GM12878 (cell line): ENCODE results near the gene MIAT. TPM values are rescaled to one million over a fixed set of nuclear protein-coding genes. Genes with fewer than 3 reads are reported as not detected.

ENCODE experiments used
- ATAC-seq: fragments of 200-7000 bp; cut with Tn5 transposase; 3 replicates; pipeline ENCODE4 v1.9.1; 2020; ENCODE audit warnings: mild to moderate bottlenecking, moderate library complexity
- BruUV-seq: library from RNA; stranded (reverse); fragments of 400-500 nt; replicated peaks from 2 replicates; lab custom pipeline; 2021; lab: Mats Ljungman, UMichigan
- CTCF ChIA-PET: fragments of 300-600 bp; sonication (Branson Sonifier 250); formaldehyde crosslinking; extraction: SDS; loops from one replicate; lab custom pipeline; 2021; ENCODE audit warnings: inconsistent platforms; lab: Yijun Ruan, JAX
- POLR2A ChIA-PET: fragments of 350-600 bp; formaldehyde crosslinking; extraction: SDS; loops from one replicate; lab custom pipeline; 2021; ENCODE audit warnings: inconsistent platforms; lab: Charles Lee
- RAD21 ChIA-PET: fragments of 300-600 bp; sonication (Branson Sonifier 250); formaldehyde crosslinking; loops from one replicate; lab custom pipeline; 2023; ENCODE audit warnings: antibody characterized with exemption; ENCODE audit not compliant: unreplicated experiment; lab: Charles Lee
- SMC1A ChIA-PET: fragments of 300-600 bp; sonication (Branson Sonifier 250); formaldehyde crosslinking; loops from one replicate; lab custom pipeline; 2023; ENCODE audit not compliant: unreplicated experiment, uncharacterized antibody; lab: Charles Lee
- DNase-seq: peaks from one replicate; pipeline ENCODE4 v3.0.0-alpha.2; 2011; ENCODE audit warnings: low read depth, low spot score
- FAIRE-seq: peaks from 3 replicates; lab custom pipeline; 2011; peaks lifted over from hg19 to GRCh38; lab: Jason Lieb, UNC
- H2AFZ ChIP-seq: 2 replicates; pipeline ENCODE4 v1.6.0; 2011; ENCODE audit warnings: low read depth, low read length, control low read depth; ENCODE audit not compliant: control insufficient read depth
- H3K27ac ChIP-seq: 2 replicates; pipeline ENCODE4 v1.5.1; 2011; ENCODE audit warnings: control low read depth; ENCODE audit not compliant: control insufficient read depth, insufficient read depth
- H3K27me3 ChIP-seq, 2 experiments: replicated peaks in 1 of 2; 2 replicates each; pipeline versions ENCODE4 v1.6.0 to v1.6.1; 2011; ENCODE audit warnings: low read length in 1 of 2; ENCODE audit not compliant: control insufficient read depth in 2 of 2, insufficient read depth in 2 of 2
- H3K36me3 ChIP-seq, 2 experiments: 2 replicates each; pipeline ENCODE4 v1.5.1; 2011; ENCODE audit warnings: low read length in 1 of 2; ENCODE audit not compliant: control insufficient read depth in 2 of 2, insufficient read depth in 2 of 2
- H3K4me1 ChIP-seq: 2 replicates; pipeline ENCODE4 v1.6.1; 2011; ENCODE audit warnings: mild to moderate bottlenecking, low read length, moderate library complexity, mixed read lengths; ENCODE audit not compliant: control insufficient read depth, insufficient read depth
- H3K4me2 ChIP-seq: 2 replicates; pipeline ENCODE4 v1.6.0; 2011; ENCODE audit warnings: control low read depth; ENCODE audit not compliant: control insufficient read depth, insufficient read depth
- H3K4me3 ChIP-seq: fragments of 200-600 bp; sonication (generic); 2 replicates; pipeline ENCODE4 v1.5.1; 2016
- H3K79me2 ChIP-seq: 2 replicates; pipeline ENCODE4 v1.6.0; 2011; ENCODE audit warnings: low read length; ENCODE audit not compliant: control insufficient read depth, insufficient read depth
- H3K9ac ChIP-seq: 2 replicates; pipeline ENCODE4 v1.8.0; 2011; ENCODE audit warnings: low read length, control low read depth, mixed read lengths; ENCODE audit not compliant: control insufficient read depth, insufficient read depth
- H3K9me3 ChIP-seq: replicated peaks from 3 replicates; pipeline ENCODE4 v1.5.1; 2011; ENCODE audit warnings: mild to moderate bottlenecking, low read length; ENCODE audit not compliant: control insufficient read depth, insufficient read depth
- H4K20me1 ChIP-seq: 2 replicates; pipeline ENCODE4 v1.6.0; 2011; ENCODE audit not compliant: control insufficient read depth, insufficient read depth
- CEBPB ChIP-seq, 2 experiments: fragments of 150-350 bp in 1 of 2; IDR thresholded peaks; 2 replicates each; pipeline ENCODE4 v1.6.1; 2012 to 2014; ENCODE audit warnings: low read depth in 2 of 2, low read length in 2 of 2, borderline replicate concordance in 1 of 2, inconsistent platforms in 1 of 2
- EGR1 ChIP-seq, 2 experiments: IDR thresholded peaks; 1 replicate in 1 of 2; 2 replicates in 1 of 2; pipeline ENCODE4 v1.6.1; 2011 to 2012; ENCODE audit warnings: low read depth in 2 of 2, low read length in 2 of 2, borderline replicate concordance in 1 of 2, mild to moderate bottlenecking in 1 of 2, moderate library complexity in 1 of 2
- EP300 ChIP-seq, 2 experiments: fragments of 150-350 bp in 1 of 2; IDR thresholded peaks; 2 replicates each; pipeline ENCODE4 v1.6.1; 2011 to 2012; ENCODE audit warnings: low read depth in 2 of 2, low read length in 2 of 2, borderline replicate concordance in 1 of 2, improper control_type of control experiment in 1 of 2, inconsistent platforms in 1 of 2; ENCODE audit not compliant: control insufficient read depth in 1 of 2
- HCFC1 ChIP-seq: fragments of 150-350 bp; IDR thresholded peaks from 2 replicates; pipeline ENCODE4 v1.6.1; 2014; ENCODE audit warnings: low read length
- IKZF2 ChIP-seq, 2 experiments: fragments of 450-650 bp; IDR thresholded peaks; 2 replicates each; pipeline ENCODE4 v1.6.1; 2017; ENCODE audit warnings: mild to moderate bottlenecking in 2 of 2, moderate library complexity in 2 of 2
- KAT2A ChIP-seq: conservative IDR thresholded peaks from 2 replicates; pipeline ENCODE4 v1.6.1; 2011; ENCODE audit warnings: low read depth, low read length; ENCODE audit not compliant: control insufficient read depth
- MTA3 ChIP-seq: IDR thresholded peaks from 2 replicates; pipeline ENCODE4 v1.6.1; 2012; ENCODE audit warnings: low read length, inconsistent platforms, borderline replicate concordance
- MYB ChIP-seq: fragments of 150-350 bp; IDR thresholded peaks from 2 replicates; pipeline ENCODE4 v1.6.1; 2014; ENCODE audit warnings: mild to moderate bottlenecking, low read depth, low read length, borderline replicate concordance
- POLR2A ChIP-seq: IDR thresholded peaks from 2 replicates; pipeline ENCODE4 v1.6.1; 2011; ENCODE audit warnings: low read depth, mild to moderate bottlenecking, low read length
- POLR2AphosphoS2 ChIP-seq: IDR thresholded peaks from 2 replicates; pipeline ENCODE4 v1.6.1; 2011; ENCODE audit warnings: low read depth, mild to moderate bottlenecking, low read length, improper control_type of control experiment, moderate library complexity
- RAD51 ChIP-seq: fragments of 450-650 bp; IDR thresholded peaks from 2 replicates; pipeline ENCODE4 v1.6.1; 2016; ENCODE audit warnings: moderate library complexity, mild to moderate bottlenecking, inconsistent platforms
- SMAD5 ChIP-seq: IDR thresholded peaks from 2 replicates; pipeline ENCODE4 v1.6.1; 2016; ENCODE audit warnings: antibody characterized with exemption, low read depth
- SREBF1 ChIP-seq: IDR thresholded peaks from 2 replicates; pipeline ENCODE4 v1.6.1; 2012; ENCODE audit warnings: mild to moderate bottlenecking, low read length
- WRNIP1 ChIP-seq: IDR thresholded peaks from 2 replicates; pipeline ENCODE4 v1.6.1; 2011; ENCODE audit warnings: low read depth, low read length, improper control_type of control experiment, borderline replicate concordance
- YY1 ChIP-seq: IDR thresholded peaks from 2 replicates; pipeline ENCODE4 v1.6.1; 2011; ENCODE audit warnings: low read depth, mild to moderate bottlenecking, low read length
- ZSCAN29 ChIP-seq: fragments of 450-650 bp; IDR thresholded peaks from 2 replicates; pipeline ENCODE4 v1.6.1; 2017; ENCODE audit warnings: mild to moderate bottlenecking, moderate library complexity
- WGBS: methylation state at CpG from one replicate; pipeline ENCODE4 v1.1.6; 2016; ENCODE audit warnings: low lambda C conversion rate; ENCODE audit not compliant: insufficient replicate concordance, insufficient coverage; ENCODE audit errors: missing lambda C conversion rate; 5-methylcytosine and 5-hydroxymethylcytosine counted together
- in situ Hi-C: fragments of 300-500 bp; cut with MboI; formaldehyde crosslinking; loops from 9 replicates; pipeline ENCODE4 v1.14.3; 2018; ENCODE audit warnings: mixed read lengths
- intact Hi-C: fragments of 100-400 bp; cut with micrococcal nuclease; formaldehyde crosslinking; loops from one replicate; pipeline ENCODE4 v1.14.2; 2022; ENCODE audit not compliant: unreplicated experiment
- polyA plus RNA-seq, 11 experiments: library from polyadenylated mRNA; depleted of rRNA in 4 of 11; unstranded in 6 of 11; stranded (reverse) in 5 of 11; fragments of >200 nt; fragmentation: Nextera tagmentation in 4 of 11; fragmentation: Illumina TruSeq in 1 of 11; extraction: Ambion mirVana in 4 of 11; extraction: Trizol in 1 of 11; gene quantifications; 1 replicate in 1 of 11; 2 replicates in 10 of 11; pipeline versions ENCODE4 v1.2.1 to v1.2.3, GENCODE V29; 2011 to 2016; ENCODE audit warnings: inconsistent platforms in 2 of 11, missing spikeins in 2 of 11, low read depth in 1 of 11
- total RNA-seq, 4 experiments: library from RNA; depleted of rRNA in 3 of 4; stranded (reverse); fragments of >200 nt in 3 of 4; fragmentation: Illumina TruSeq in 1 of 4; extraction: Trizol in 1 of 4; gene quantifications; 2 replicates each; pipeline versions ENCODE4 v1.2.1 to v1.2.3, GENCODE V29; 2013 to 2021
- TF ChIP-seq, protein P1 (sequence below), 3 experiments: IDR thresholded peaks in 2 of 3; conservative IDR thresholded peaks in 1 of 3; 2 replicates each; pipeline ENCODE4 v1.5.1; 2011; ENCODE audit warnings: low read depth in 3 of 3, low read length in 3 of 3, mild to moderate bottlenecking in 3 of 3, control low read depth in 2 of 3, moderate library complexity in 2 of 3, inconsistent platforms in 1 of 3, mixed read lengths in 1 of 3; ENCODE audit not compliant: control insufficient read depth in 2 of 3, insufficient read depth in 1 of 3; ENCODE audit errors: extremely low read depth in 1 of 3
- TF ChIP-seq, protein P2 (sequence below): fragments of 450-650 bp; IDR thresholded peaks from 2 replicates; pipeline ENCODE4 v1.6.1; 2016; ENCODE audit warnings: mild to moderate bottlenecking

The MIAT gene
- total and polyA plus RNA-seq, 10 of the 15 experiments (the other 5 are each of a cell fraction or from before 2014, with no cell fraction given) = 0.39 to 13.7 (median 4.6) TPM

DNA sequence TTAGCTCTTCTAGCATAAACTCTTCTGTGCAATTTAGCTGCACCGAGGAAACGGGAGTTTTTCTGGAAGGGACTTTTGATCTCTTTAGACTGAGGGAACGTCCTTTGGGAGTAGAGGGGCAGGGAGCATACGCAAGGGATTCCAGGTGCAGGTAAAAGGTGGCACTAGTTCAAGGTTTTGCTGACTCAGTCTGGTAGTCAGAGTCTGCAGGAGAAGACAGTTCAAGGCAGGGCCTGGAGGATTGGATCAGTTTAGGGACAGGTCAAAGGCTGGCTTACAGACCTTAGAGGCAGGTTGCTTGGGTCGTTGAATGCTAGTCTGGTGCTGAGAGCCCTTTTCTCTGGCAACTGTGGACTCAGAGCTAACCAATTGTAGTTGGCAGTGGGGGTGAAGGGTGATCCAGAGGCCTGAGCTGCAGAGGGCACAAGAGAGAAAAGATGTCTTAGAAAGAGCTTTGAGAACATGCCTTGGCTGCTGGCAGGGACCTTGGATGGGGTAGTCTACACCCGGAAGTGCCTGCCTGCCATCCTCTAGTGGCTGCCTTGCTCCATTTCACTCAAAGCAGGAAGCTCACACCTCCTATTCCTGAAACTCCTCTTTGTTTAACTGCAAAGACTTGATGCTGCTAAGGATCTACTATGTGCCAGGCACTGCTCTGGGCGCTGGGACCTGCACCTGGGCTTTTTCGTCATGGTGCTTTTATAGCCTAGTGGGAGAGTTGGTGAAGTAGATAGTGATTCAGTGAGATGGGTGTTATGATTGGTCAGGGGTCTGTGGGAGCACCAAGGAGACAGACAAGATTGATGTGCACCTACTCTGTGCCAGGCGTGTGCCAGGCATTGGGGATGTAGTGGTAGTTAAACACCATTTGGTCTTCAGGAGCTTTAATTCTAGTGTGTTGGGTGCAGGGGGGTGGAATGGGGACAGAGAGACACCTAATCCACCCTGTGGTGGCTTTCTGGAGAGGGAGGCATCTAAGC lies 17.1 kb downstream of the MIAT start:
- BruUV-seq = no TSS peak
- RAD21 ChIA-PET = interaction anchor here (0.9 to 2.1 kb wide), 8 partner anchors 9 to 309 kb away, joined by 3 to 9 read pairs (median 4); no protein-coding TSS in a partner anchor
- peaks cover 39% of the 10 kb centered on the region for H3K4me1 ChIP-seq
- peaks cover 35% of the 10 kb centered on the region for H3K79me2 ChIP-seq
- intact Hi-C loops (no loop called here), in situ Hi-C loops (no loop called here)
- peak overlapping the region; percentile 99 for H3K27ac ChIP-seq
- peak overlapping the region; percentile 85 for H3K4me2 ChIP-seq
- H2AFZ ChIP-seq = no peak overlapping the region
- 0% methylated on average over 9 of the region's 9 CpGs for WGBS
- CTCF ChIA-PET = interaction anchor here (0.7 to 3.7 kb wide), 17 partner anchors 7 to 1245 kb away, joined by 3 to 31 read pairs (median 4); partner anchors contain the start of gene PITPNB
- ATAC-seq (peak; percentile 28), DNase-seq (peak; percentile 37), FAIRE-seq (no peak)
- peak overlapping the region; percentile 98 for H3K9ac ChIP-seq
- SMC1A ChIA-PET = interaction anchor here (0.8 to 3.1 kb wide), 15 partner anchors 9 to 1244 kb away, joined by 3 to 16 read pairs (median 3); partner anchors contain the start of genes HPS4 and SRRD
- peak overlapping the region; percentile 100 for H3K4me3 ChIP-seq
- 0 out of 4 replicates have a peak, but pooled peaks cover 0 to 2% of the 10 kb centered on the region in 2 experiments for H3K36me3 ChIP-seq
- no peaks in the 10 kb centered on the region for H3K27me3 ChIP-seq
- H3K9me3 ChIP-seq = no peaks in the 10 kb centered on the region
- no peaks in the 10 kb centered on the region for H4K20me1 ChIP-seq
- POLR2A ChIA-PET = interaction anchor here (0.6 to 2.6 kb wide), 7 partner anchors 9 to 1244 kb away, joined by 3 to 9 read pairs (median 6); partner anchors contain the start of genes HPS4, PITPNB and SRRD
- TF ChIP-seq MTA3 = 0 out of 2 replicates have a peak, but pooled peaks have one; percentile 10
- no peak for TF ChIP-seq WRNIP1
- no peak for TF ChIP-seq ZSCAN29
- 0 out of 3 replicates have a peak, but pooled peaks of 1 of the 2 experiments have one; percentile 10 for TF ChIP-seq EGR1 (IDR thresholded peaks at IDR 0.05; ENCODE audit: borderline replicate concordance in 1 of 2, low read depth in 2 of 2, low read length in 2 of 2)
- no peak for TF ChIP-seq CEBPB (IDR thresholded peaks at IDR 0.05; ENCODE audit: borderline replicate concordance in 1 of 2, low read depth in 2 of 2, low read length in 2 of 2)
- no peak for TF ChIP-seq EP300 (IDR thresholded peaks at IDR 0.05; ENCODE audit: borderline replicate concordance in 1 of 2, control insufficient read depth in 1 of 2, low read depth in 2 of 2, low read length in 2 of 2)
- no peak for TF ChIP-seq RAD51
- no peak for TF ChIP-seq HCFC1
- TF ChIP-seq IKZF2 (IDR thresholded peaks at IDR 0.05) = no peak
- no peak for TF ChIP-seq KAT2A
- TF ChIP-seq POLR2AphosphoS2 = no peak
- TF ChIP-seq YY1 = 0 out of 2 replicates have a peak, but pooled peaks have one; percentile 21
- TF ChIP-seq, protein P1, sequence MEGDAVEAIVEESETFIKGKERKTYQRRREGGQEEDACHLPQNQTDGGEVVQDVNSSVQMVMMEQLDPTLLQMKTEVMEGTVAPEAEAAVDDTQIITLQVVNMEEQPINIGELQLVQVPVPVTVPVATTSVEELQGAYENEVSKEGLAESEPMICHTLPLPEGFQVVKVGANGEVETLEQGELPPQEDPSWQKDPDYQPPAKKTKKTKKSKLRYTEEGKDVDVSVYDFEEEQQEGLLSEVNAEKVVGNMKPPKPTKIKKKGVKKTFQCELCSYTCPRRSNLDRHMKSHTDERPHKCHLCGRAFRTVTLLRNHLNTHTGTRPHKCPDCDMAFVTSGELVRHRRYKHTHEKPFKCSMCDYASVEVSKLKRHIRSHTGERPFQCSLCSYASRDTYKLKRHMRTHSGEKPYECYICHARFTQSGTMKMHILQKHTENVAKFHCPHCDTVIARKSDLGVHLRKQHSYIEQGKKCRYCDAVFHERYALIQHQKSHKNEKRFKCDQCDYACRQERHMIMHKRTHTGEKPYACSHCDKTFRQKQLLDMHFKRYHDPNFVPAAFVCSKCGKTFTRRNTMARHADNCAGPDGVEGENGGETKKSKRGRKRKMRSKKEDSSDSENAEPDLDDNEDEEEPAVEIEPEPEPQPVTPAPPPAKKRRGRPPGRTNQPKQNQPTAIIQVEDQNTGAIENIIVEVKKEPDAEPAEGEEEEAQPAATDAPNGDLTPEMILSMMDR (IDR thresholded peaks at IDR 0.05 in 2 of 3, conservative IDR thresholded peaks at IDR 0.05 in 1 of 3; ENCODE audit: control insufficient read depth in 2 of 3, extremely low read depth in 1 of 3, insufficient read depth in 1 of 3, low read depth in 3 of 3, low read length in 3 of 3) = peak; percentile 21 to 46 (median 26); a peak in 4 of 6 replicates
- TF ChIP-seq, protein P2, sequence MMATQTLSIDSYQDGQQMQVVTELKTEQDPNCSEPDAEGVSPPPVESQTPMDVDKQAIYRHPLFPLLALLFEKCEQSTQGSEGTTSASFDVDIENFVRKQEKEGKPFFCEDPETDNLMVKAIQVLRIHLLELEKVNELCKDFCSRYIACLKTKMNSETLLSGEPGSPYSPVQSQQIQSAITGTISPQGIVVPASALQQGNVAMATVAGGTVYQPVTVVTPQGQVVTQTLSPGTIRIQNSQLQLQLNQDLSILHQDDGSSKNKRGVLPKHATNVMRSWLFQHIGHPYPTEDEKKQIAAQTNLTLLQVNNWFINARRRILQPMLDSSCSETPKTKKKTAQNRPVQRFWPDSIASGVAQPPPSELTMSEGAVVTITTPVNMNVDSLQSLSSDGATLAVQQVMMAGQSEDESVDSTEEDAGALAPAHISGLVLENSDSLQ = peak; percentile 65
- TF ChIP-seq SMAD5 = 0 out of 2 replicates have a peak, but pooled peaks have one; percentile 35
- no peak for TF ChIP-seq SREBF1
- TF ChIP-seq MYB = no peak
- peak; percentile 57 for TF ChIP-seq POLR2A
